SK-N-SH (cell line): ENCODE results near the gene ACACB.

Source experiments
- CHD2 ChIP-seq: fragments of 150-350 bp; IDR thresholded peaks from 2 replicates; pipeline ENCODE4 v1.6.1; 2018; ENCODE audit warnings: low read length; ENCODE audit not compliant: partially characterized antibody
- FOSL2 ChIP-seq: IDR thresholded peaks from 2 replicates; pipeline ENCODE4 v1.4.0; 2012; ENCODE audit warnings: low read depth, mild to moderate bottlenecking, moderate library complexity, borderline replicate concordance
- FOXJ3 ChIP-seq: sonication (generic); formaldehyde crosslinking; IDR thresholded peaks from 2 replicates; pipeline ENCODE4 v1.5.1; 2020; ENCODE audit warnings: mild to moderate bottlenecking, missing genetic modification reagents
- FOXM1 ChIP-seq: IDR thresholded peaks from 2 replicates; pipeline ENCODE4 v1.4.0; 2012; ENCODE audit warnings: low read depth, mild to moderate bottlenecking
- JUND ChIP-seq: IDR thresholded peaks from 2 replicates; pipeline ENCODE4 v1.4.0; 2012
- POLR2AphosphoS5 ChIP-seq: IDR thresholded peaks from 2 replicates; pipeline ENCODE4 v1.6.1; 2012; ENCODE audit warnings: low read depth, low read length
- RAD21 ChIP-seq: IDR thresholded peaks from 2 replicates; pipeline ENCODE4 v1.6.1; 2012; ENCODE audit warnings: mild to moderate bottlenecking, low read length
- RCOR1 ChIP-seq: fragments of 150-350 bp; IDR thresholded peaks from 2 replicates; pipeline ENCODE4 v1.6.1; 2017; ENCODE audit warnings: antibody characterized with exemption, low read length
- TCF12 ChIP-seq: IDR thresholded peaks from 2 replicates; pipeline ENCODE4 v1.4.0; 2012
- TEAD4 ChIP-seq: IDR thresholded peaks from 2 replicates; pipeline ENCODE4 v1.4.0; 2012; ENCODE audit warnings: mild to moderate bottlenecking, borderline replicate concordance; ENCODE audit not compliant: insufficient read depth
- YY1 ChIP-seq: IDR thresholded peaks from 2 replicates; pipeline ENCODE4 v1.4.0; 2012; ENCODE audit warnings: low read depth, mild to moderate bottlenecking
- TF ChIP-seq, protein P1 (sequence below): fragments of 200-600 bp; sonication (generic); IDR thresholded peaks from 2 replicates; pipeline ENCODE4 v1.6.1; 2017; ENCODE audit warnings: antibody characterized with exemption, mild to moderate bottlenecking, moderate library complexity
- TF ChIP-seq, protein P2 (sequence below): IDR thresholded peaks from 2 replicates; pipeline ENCODE4 v1.4.0; 2012; ENCODE audit warnings: low read depth
- TF ChIP-seq, protein P3 (sequence below): fragments of 150-350 bp; IDR thresholded peaks from 2 replicates; pipeline ENCODE4 v1.6.1; 2017; ENCODE audit warnings: antibody characterized with exemption, low read length, low read depth, borderline replicate concordance

DNA sequence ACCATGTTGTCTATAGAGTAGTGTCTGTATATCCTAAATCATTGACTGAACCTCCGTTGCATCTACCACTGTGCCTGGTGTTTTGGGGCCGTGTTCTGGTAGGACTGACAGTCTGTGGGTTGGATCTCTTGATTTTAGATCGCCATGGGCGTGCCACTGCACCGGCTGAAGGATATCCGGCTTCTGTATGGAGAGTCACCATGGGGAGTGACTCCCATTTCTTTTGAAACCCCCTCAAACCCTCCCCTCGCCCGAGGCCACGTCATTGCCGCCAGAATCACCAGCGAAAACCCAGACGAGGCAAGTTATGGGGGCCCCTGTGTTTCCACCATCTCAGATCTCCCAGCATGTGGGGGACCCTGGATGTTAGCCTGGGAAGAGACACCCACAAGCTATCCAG lies 69.1 kb downstream of the ACACB start:
- TF ChIP-seq, protein P1, sequence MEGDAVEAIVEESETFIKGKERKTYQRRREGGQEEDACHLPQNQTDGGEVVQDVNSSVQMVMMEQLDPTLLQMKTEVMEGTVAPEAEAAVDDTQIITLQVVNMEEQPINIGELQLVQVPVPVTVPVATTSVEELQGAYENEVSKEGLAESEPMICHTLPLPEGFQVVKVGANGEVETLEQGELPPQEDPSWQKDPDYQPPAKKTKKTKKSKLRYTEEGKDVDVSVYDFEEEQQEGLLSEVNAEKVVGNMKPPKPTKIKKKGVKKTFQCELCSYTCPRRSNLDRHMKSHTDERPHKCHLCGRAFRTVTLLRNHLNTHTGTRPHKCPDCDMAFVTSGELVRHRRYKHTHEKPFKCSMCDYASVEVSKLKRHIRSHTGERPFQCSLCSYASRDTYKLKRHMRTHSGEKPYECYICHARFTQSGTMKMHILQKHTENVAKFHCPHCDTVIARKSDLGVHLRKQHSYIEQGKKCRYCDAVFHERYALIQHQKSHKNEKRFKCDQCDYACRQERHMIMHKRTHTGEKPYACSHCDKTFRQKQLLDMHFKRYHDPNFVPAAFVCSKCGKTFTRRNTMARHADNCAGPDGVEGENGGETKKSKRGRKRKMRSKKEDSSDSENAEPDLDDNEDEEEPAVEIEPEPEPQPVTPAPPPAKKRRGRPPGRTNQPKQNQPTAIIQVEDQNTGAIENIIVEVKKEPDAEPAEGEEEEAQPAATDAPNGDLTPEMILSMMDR, result no peak
- TF ChIP-seq FOXM1, result no peak
- TF ChIP-seq CHD2, result no peak
- no peak for TF ChIP-seq RCOR1
- TF ChIP-seq, protein P2, sequence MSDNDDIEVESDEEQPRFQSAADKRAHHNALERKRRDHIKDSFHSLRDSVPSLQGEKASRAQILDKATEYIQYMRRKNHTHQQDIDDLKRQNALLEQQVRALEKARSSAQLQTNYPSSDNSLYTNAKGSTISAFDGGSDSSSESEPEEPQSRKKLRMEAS, result no peak
- TF ChIP-seq JUND, result no peak
- TF ChIP-seq TCF12, result no peak
- no peak for TF ChIP-seq YY1
- TF ChIP-seq RAD21, result no peak
- TF ChIP-seq FOSL2, result no peak
- no peak for TF ChIP-seq TEAD4
- no peak for TF ChIP-seq POLR2AphosphoS5
- no peak for TF ChIP-seq FOXJ3 (CRISPR knock-in tag)
- TF ChIP-seq, protein P3, sequence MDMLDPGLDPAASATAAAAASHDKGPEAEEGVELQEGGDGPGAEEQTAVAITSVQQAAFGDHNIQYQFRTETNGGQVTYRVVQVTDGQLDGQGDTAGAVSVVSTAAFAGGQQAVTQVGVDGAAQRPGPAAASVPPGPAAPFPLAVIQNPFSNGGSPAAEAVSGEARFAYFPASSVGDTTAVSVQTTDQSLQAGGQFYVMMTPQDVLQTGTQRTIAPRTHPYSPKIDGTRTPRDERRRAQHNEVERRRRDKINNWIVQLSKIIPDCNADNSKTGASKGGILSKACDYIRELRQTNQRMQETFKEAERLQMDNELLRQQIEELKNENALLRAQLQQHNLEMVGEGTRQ, result no peak
